Gastrocnemius medialis (tissue), 4 donors: ENCODE results near the gene GSTT2.

Experiments
- CTCF ChIP-seq, 5 experiments: fragments of 450-650 bp in 3 of 5; fragments of 200-600 bp in 2 of 5; sonication (generic) in 2 of 5; IDR thresholded peaks in 4 of 5; conservative IDR thresholded peaks in 1 of 5; 1 replicate in 4 of 5; 2 replicates in 1 of 5; pipeline ENCODE4 v1.5.1; 2016 to 2019; ENCODE audit warnings: antibody characterized with exemption in 5 of 5, mild to moderate bottlenecking in 3 of 5, moderate library complexity in 3 of 5
- POLR2A ChIP-seq, 2 donors: fragments of 450-650 bp; IDR thresholded peaks; one replicate each; pipeline ENCODE4 v1.6.1; 2017; ENCODE audit warnings: antibody characterized with exemption in 2 of 2, mild to moderate bottlenecking in 2 of 2, moderate library complexity in 2 of 2

DNA sequence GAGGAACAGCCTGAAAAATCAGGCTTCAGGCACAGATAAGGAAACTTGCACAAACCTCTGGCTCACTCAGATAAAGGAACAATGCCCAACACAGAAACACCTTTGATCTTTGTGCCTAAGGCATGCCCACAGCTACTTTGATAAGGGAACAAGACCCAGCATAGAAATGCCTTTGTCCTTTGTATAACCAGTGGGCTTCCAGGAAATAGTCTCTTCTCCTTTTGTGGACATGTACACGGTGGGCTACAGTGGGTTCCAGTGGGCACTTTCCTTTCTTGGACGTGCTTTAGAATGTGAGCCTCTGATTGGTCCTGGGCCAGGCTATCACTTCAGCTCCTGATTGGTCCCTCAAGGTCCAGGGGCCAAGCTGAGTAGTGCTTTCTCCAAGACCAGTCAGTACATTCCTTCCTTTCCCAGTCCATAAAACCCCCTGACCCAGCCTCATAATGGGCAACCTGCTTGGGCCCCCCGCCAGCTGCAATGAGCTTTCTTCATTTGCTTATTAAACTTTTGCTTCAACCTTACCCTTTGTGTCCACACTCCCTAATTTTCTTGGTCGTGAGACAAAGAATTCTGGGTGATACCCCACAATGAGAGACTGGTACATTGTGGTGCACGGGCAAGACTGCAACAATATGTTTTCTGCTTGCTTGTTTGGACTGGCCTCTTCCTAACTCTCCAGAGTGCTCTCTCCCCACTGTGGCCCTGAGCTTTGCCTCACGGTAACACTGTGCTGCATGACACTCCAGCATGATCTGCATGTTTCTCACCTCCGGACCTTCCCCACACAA lies 29.5 kb downstream of the GSTT2 start:
- TF ChIP-seq CTCF (IDR thresholded peaks at IDR 0.05 in 4 of 5, conservative IDR thresholded peaks at IDR 0.05 in 1 of 5) (no peak), POLR2A (IDR thresholded peaks at IDR 0.05) (no peak)
